Measurements from ENCODE around the gene KNDC1.

The KNDC1 gene

GRCh38 chr10:133191651-133192050 is 31.6 kb downstream of the KNDC1 start:
- Histone ChIP-seq H3K27ac (replicated peaks) (no peak overlapping the region), H3K4me3 (replicated peaks; ENCODE audit: insufficient read depth, low read length) (no peak overlapping the region), H3K27me3 (ENCODE audit: insufficient read depth, poor library complexity, severe bottlenecking) (no peaks in the 10 kb centered on the region)
- no peak for DNase-seq (ENCODE audit: low read depth in 1 of 2, low spot score in 1 of 2)
- TF ChIP-seq REST (IDR thresholded peaks at IDR 0.05; ENCODE audit: insufficient replicate concordance, low read depth) (no peak), POLR2AphosphoS5 (IDR thresholded peaks at IDR 0.05; ENCODE audit: low read depth) (no peak), CTCF (IDR thresholded peaks at IDR 0.05; ENCODE audit: insufficient read depth, low read length) (no peak), SPI1 (IDR thresholded peaks at IDR 0.05; ENCODE audit: borderline replicate concordance, low read depth) (no peak), GABPA (IDR thresholded peaks at IDR 0.05; ENCODE audit: low read depth) (no peak)

GRCh38 chr10:133194151-133194550 is 34.1 kb downstream of the KNDC1 start:
- Histone ChIP-seq H3K27ac (replicated peaks) (no peak overlapping the region), H3K4me3 (replicated peaks; ENCODE audit: insufficient read depth, low read length) (no peak overlapping the region), H3K27me3 (ENCODE audit: insufficient read depth, poor library complexity, severe bottlenecking) (peaks cover 3% of the 10 kb centered on the region)
- DNase-seq (ENCODE audit: low read depth in 1 of 2, low spot score in 1 of 2), result no peak
- TF ChIP-seq REST (IDR thresholded peaks at IDR 0.05; ENCODE audit: insufficient replicate concordance, low read depth) (no peak), CTCF (IDR thresholded peaks at IDR 0.05; ENCODE audit: insufficient read depth, low read length) (no peak), GABPA (IDR thresholded peaks at IDR 0.05; ENCODE audit: low read depth) (no peak), SPI1 (IDR thresholded peaks at IDR 0.05; ENCODE audit: borderline replicate concordance, low read depth) (no peak), POLR2AphosphoS5 (IDR thresholded peaks at IDR 0.05; ENCODE audit: low read depth) (no peak)

- Histone ChIP-seq H3K27ac (replicated peaks) (no peak overlapping the region), H3K4me3 (replicated peaks; ENCODE audit: insufficient read depth, low read length) (no peak overlapping the region), H3K27me3 (ENCODE audit: insufficient read depth, poor library complexity, severe bottlenecking) (peaks cover 3% of the 10 kb centered on the region)
- TF ChIP-seq CTCF (IDR thresholded peaks at IDR 0.05; ENCODE audit: insufficient read depth, low read length), result no peak
- no peak for TF ChIP-seq GABPA (IDR thresholded peaks at IDR 0.05; ENCODE audit: low read depth)
- no peak for DNase-seq (ENCODE audit: low read depth in 1 of 2, low spot score in 1 of 2)
These were observed 35.1 kb downstream of the KNDC1 start for GRCh38 chr10:133195096-133195495.

- TF ChIP-seq GABPA (IDR thresholded peaks at IDR 0.05; ENCODE audit: low read depth) (no peak), POLR2AphosphoS5 (IDR thresholded peaks at IDR 0.05; ENCODE audit: low read depth) (no peak), REST (IDR thresholded peaks at IDR 0.05; ENCODE audit: insufficient replicate concordance, low read depth) (no peak), CTCF (IDR thresholded peaks at IDR 0.05; ENCODE audit: insufficient read depth, low read length) (no peak), SPI1 (IDR thresholded peaks at IDR 0.05; ENCODE audit: borderline replicate concordance, low read depth) (no peak)
- no peak for DNase-seq (ENCODE audit: low read depth in 1 of 2, low spot score in 1 of 2)
- Histone ChIP-seq H3K4me3 (replicated peaks; ENCODE audit: insufficient read depth, low read length) (no peak overlapping the region), H3K27me3 (ENCODE audit: insufficient read depth, poor library complexity, severe bottlenecking) (peaks cover 3% of the 10 kb centered on the region), H3K27ac (replicated peaks) (no peak overlapping the region)
These were observed 35.6 kb downstream of the KNDC1 start for GRCh38 chr10:133195611-133196010.
